Measurements from ENCODE around the gene SPAG9.
"Not testable (repeated sequence)": the region's sequence is repeated elsewhere in the genome, so short reads cannot be mapped to it uniquely, and the experiment has no call there.

Gene SPAG9

DNA sequence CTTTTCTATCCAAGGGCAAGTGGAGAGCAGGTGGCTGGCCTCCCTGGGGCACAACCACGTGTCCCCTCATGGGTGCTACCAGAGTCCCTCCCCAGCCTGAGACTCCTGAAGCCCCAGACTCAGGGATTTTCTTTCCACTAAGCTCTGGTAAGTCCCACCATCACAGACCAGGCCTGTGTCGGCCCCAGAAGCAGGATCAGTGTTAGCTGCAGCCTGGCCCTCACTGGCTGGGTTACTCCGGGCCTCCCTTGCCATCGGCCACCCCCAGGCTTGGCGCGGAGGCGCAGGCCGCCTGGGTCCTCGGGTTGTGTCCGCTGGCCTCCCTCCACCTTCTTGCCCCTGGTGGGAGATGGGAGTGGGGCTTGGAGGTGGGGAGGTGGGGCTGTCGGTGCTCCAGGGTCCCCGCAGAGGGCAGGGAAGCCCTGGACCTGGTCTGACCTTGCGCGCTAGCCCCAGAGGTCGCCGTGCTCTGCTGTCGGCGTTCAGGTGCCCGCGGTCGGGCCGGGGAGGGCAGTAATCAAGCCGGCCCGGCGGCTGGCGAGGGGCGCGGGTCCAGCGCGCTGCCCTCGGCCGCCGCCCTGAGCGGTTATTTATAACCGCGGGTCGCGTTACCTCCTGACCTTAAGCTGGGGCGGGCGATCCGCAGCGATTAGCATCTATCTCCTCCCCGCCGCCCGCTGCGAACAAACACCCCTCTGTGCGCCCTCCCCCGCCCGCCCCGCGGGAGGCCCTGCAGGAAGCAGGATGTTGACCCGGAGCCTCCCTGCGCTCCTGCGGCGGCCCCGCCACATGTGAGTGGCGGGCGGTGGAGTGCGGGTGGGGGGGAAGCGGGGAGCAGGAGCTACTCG lies 176.4 kb downstream of the SPAG9 start:
- ChIA-PET CTCF (no interaction called here), POLR2A (ENCODE audit: low non-redundant PET) (no interaction called here)
- DNase-seq (ENCODE audit: low spot score), result peak; percentile 24
- TF ChIP-seq, protein P1, sequence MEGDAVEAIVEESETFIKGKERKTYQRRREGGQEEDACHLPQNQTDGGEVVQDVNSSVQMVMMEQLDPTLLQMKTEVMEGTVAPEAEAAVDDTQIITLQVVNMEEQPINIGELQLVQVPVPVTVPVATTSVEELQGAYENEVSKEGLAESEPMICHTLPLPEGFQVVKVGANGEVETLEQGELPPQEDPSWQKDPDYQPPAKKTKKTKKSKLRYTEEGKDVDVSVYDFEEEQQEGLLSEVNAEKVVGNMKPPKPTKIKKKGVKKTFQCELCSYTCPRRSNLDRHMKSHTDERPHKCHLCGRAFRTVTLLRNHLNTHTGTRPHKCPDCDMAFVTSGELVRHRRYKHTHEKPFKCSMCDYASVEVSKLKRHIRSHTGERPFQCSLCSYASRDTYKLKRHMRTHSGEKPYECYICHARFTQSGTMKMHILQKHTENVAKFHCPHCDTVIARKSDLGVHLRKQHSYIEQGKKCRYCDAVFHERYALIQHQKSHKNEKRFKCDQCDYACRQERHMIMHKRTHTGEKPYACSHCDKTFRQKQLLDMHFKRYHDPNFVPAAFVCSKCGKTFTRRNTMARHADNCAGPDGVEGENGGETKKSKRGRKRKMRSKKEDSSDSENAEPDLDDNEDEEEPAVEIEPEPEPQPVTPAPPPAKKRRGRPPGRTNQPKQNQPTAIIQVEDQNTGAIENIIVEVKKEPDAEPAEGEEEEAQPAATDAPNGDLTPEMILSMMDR (conservative IDR thresholded peaks at IDR 0.05; ENCODE audit: low read depth), result no peak
- peak overlapping the region; percentile 37 for H3K27ac ChIP-seq

DNA sequence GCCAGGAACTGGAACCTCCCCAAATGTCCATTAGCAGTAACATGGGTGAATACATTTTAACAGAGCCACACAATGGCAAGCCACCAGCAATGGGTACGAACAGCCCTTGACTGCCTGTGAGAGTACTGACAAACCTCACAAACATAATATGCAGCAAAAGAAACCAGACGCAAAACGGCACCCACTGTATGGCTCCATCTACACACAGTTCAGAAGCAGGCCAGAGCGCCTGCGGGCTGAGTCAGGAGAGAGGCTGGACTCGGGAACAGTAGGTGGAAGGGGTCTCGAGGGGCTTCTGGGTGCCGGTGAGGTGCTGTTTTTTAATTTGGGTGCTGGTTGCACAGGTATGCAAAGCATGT lies 177.1 kb downstream of the SPAG9 start:
- ChIA-PET POLR2A (ENCODE audit: low non-redundant PET) (no interaction called here), CTCF (no interaction called here)
- DNase-seq (ENCODE audit: low spot score), result no peak

DNA sequence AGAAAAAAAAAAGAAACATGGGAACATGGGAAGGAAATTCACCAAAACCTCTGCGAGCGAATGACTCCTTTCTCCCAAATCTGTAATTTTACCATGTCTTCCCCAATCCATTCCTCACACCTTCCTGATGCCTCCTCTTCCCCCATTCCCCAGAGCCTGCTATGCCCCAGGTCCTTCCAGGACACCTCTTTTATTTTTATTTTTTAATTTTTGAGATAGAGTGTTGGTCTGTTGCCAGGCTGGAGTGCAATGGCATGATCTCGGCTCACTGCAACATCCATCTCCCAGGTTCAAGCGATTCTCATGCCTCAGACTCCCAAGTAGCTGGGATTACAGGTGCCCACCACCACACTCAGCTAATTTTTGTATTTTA lies 179.0 kb downstream of the SPAG9 start:
- H3K27ac ChIP-seq; POLR2A ChIA-PET (ENCODE audit: low non-redundant PET); CTCF ChIA-PET; DNase-seq (ENCODE audit: low spot score): not testable (repeated sequence)

More for the DNA sequence above, 177.1 kb downstream of the SPAG9 start:
- H3K27ac ChIP-seq, result peak overlapping the region; percentile 37
- TF ChIP-seq, protein P1 (conservative IDR thresholded peaks at IDR 0.05; ENCODE audit: low read depth), result no peak

DNA sequence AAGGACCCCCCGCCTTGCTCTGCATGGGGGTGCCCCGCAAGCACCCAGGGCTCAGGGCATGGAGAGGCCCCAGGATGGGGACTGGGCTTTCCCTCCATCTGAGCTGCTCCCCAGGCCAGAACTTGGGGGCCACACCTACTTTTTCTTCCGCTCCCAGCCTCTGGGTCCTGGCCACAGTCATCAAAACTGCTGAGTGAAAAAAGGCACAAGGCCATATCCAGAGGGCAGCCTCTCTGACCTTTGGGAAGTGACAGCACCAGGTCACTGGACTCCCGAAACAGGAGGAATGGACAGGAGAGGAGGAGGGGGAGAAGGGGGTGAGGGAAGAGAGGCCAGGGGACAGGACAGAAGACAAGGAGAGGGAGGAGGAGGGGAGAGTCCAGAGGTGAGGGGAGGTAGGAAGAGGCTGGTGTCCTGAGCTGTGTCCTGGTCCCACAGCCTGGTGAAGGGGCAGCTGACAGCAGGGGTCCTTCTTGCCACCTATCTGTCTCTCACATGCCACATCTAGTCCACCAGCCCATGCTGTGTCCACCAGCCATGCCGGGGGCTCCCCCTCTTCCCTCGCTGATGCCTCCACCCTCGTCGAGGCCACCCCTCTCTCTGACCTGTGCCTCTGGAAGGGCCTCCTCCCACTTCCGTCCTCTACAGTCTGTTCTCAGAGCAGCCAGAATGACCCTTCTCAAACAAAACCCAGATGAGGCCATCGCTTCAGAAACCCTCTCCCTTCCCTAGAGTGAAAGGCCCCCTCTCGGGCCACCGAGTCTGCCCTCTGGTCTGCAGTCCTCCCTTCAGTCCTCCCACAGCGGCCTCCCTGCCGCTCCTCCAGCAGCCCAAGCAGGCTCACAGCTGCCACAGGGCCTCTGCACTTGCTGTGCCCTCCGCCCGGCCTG lies 180.6 kb downstream of the SPAG9 start:
- H3K27ac ChIP-seq, result no peak overlapping the region
- TF ChIP-seq, protein P1 (conservative IDR thresholded peaks at IDR 0.05; ENCODE audit: low read depth), result no peak
- DNase-seq (ENCODE audit: low spot score), result no peak
- POLR2A ChIA-PET (ENCODE audit: low non-redundant PET), result interaction anchor here (0.7 kb wide), 1 partner anchor 74 kb away, joined by 3 read pairs; the partner anchor contains the start of gene TOB1
- CTCF ChIA-PET, result no interaction called here

DNA sequence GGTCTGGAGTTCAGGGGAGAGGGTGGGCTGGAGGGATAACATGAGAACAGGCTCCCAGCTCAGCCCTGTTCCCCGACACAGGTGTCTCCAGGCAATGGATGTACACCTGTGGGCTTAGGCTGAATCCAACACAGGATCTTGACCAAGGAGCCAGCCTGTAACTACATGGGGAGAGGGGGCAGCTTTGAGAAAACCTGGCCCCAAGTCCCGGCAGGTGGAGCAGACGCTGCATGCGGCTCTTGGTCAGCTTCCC lies 181.2 kb downstream of the SPAG9 start:
- TF ChIP-seq, protein P1 (conservative IDR thresholded peaks at IDR 0.05; ENCODE audit: low read depth), result no peak
- POLR2A ChIA-PET (ENCODE audit: low non-redundant PET), result interaction anchor here (0.7 kb wide), 1 partner anchor 73 kb away, joined by 3 read pairs; the partner anchor contains the start of gene TOB1
- DNase-seq (ENCODE audit: low spot score), result no peak
- CTCF ChIA-PET, result interaction anchor here (0.7 kb wide), 1 partner anchor 15 kb away, joined by 3 read pairs; no protein-coding TSS in a partner anchor
- no peak overlapping the region for H3K27ac ChIP-seq

DNA sequence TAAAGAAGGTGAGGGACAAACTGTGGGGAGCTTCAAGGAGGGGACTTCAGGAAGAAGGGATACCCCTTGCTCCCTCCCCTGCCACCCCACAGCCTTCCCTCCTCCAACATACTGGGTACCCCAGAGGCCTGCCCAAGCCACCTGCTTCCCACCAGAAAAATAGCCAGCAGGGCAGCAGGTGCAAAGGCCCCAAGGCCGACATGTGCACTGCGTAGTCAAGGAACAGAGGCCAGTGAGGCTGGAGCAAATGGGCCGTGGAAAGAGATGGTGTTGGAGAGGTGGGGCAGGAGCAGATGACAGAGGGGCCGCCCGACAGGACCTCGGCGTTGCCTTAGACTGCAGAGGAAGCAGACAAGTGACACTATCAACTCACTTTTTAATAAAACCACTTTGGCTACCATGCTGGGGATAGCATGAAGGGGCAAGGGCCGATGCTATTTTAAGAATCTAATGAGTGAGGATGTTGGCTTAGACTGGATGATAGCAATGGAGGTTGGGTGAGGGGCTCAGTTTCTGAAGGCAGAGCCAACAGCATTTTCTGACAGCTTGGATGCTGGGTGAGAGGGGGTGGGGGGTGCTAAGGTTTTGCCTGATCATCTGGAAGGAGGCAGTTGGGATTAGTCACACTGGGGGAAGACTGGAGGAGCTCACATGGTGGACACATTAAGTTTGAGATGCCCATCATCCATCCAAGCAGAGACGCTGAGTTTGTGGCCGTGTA lies 181.7 kb downstream of the SPAG9 start:
- ChIA-PET CTCF (interaction anchor here (0.7 kb wide), 2 partner anchors 15 to 87 kb away, joined by 3 read pairs; no protein-coding TSS in a partner anchor), POLR2A (ENCODE audit: low non-redundant PET) (interaction anchor here (0.7 kb wide), 1 partner anchor 73 kb away, joined by 3 read pairs; the partner anchor contains the start of gene TOB1)
- H3K27ac ChIP-seq, result no peak overlapping the region
- DNase-seq (ENCODE audit: low spot score), result no peak
- TF ChIP-seq, protein P1 (conservative IDR thresholded peaks at IDR 0.05; ENCODE audit: low read depth), result no peak

All from RWPE1 (cell line).